ENCODE measurements around the gene KAZN.

Gene KAZN

DNA sequence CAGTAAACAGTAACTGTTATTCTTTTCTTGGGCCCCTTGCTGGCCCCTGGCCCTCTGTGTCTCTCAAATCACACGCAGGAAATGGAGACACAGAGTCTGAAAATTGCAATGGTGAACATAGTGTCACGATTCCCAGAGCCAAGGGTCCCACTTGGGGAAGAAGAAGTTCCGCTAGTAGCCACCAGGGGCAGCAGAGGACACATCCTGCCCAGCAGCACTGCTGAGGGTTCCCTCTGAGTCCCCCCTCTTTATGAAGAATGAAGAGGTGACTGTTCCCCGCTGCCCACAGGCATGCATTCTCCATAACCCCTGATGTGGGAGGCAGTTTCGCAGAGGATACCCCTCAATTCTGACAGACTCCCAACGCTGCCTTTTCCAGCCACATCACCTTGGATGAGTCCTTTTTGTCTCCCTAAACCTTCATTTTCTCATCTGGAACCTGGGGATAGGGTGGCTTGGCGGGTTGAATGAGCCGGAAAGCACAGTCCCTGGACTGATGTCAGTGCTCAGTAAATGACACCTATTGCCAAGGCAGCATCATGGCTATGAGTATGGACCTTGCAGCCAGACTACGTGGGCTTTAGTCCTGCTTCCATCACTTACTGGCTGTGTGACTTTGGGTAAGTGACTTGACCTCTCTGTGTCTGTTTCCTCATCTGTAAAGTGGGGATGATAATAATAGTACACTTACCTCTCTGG is 317.0 kb downstream of the KAZN start:
- DNase-seq (ENCODE audit: low spot score), result peak; percentile 25

DNA sequence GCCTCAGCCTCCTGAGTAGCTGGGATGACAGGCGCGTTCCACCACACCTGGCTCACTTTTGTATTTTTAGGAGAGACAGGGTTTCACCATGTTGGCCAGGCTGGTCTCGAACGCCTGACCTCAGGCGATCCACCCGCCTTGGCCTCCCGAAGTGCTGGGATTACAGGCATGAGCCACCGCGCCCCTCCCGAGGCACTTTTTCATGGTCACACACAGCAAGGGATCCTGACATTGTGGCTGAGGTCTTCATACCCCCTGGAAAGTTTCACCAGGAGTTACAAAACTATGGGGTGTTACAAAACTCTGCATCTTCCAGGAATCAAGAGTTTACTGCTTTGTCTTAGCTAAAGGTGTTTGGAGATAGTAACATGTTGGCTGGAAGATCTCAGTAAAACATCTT is 320.8 kb downstream of the KAZN start:
- no peak for DNase-seq (ENCODE audit: low spot score)

DNA sequence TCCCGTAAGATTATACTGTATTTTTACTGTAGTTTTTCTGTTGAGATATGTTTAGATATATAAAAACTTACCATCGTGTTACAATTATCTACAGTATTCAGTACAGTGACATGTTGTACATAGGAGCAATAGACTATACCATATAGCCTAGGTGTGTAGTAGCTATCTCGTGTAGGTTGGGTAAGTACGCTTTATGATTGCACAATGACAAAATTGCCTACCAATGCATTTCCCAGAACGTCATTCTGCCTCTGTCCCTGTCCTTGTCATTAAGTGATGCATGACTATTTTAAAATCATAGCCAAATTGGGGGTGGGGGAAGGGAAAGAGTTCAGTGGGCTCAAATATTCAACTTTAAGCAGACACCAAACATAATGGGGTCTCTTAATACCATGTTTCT is 321.3 kb downstream of the KAZN start:
- no peak for DNase-seq (ENCODE audit: low spot score)

DNA sequence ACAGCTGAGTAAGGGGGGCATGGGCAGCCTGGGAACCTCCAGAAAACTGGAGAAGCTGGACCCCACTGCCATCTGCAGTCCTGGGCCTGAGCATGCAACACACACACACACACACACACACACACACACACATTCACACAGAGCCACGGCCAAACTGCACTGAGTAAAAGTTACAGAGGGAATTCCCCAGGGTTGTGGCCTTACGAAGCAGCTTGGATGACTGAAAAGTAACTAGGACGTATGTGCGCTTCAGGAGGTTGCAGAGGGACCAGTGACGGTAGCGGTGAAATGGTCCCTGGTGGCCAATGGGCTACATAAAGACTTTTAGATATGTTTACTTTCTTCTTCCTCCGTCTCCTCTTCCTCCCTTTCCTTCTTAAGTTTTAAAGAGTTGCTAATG is 322.6 kb downstream of the KAZN start:
- no peak for DNase-seq (ENCODE audit: low spot score)

DNA sequence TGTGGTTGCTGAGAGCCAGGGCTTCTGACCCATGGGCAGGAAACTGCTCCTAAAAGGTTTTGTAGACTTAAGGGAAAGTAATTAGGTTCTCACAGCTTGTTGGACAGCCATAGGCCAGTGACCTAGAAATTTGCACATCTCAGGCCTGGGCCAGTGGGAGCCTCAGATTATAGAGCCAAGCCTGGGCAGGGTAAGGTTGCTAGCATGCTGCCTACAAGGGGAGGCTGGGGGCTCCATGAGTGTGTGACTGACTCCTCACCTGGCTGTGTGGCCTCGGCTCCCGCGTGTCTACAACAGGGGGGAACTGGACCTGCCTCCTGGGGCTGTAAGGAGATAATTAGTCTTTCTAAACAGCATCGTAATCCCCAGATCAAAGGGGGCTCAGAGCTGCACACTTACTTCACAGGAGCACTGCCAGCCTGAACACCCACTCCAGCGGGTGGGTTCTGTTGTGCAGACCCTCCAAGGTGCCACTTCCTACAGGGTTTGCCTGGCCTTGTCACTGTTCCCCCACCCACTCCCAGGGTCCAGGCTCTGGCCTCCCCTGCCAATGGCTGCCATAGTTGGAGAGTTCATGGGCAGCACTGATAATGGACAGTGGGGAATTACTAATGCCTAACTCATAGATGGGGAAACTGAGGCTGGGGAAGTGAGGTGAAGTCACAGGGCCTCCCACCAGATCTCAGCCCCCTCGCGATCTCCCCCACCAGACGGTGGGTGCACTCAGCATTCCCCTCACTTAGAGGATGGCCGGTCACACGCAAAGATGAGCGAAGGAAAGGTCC is 324.6 kb downstream of the KAZN start:
- DNase-seq (ENCODE audit: low spot score), result no peak

DNA sequence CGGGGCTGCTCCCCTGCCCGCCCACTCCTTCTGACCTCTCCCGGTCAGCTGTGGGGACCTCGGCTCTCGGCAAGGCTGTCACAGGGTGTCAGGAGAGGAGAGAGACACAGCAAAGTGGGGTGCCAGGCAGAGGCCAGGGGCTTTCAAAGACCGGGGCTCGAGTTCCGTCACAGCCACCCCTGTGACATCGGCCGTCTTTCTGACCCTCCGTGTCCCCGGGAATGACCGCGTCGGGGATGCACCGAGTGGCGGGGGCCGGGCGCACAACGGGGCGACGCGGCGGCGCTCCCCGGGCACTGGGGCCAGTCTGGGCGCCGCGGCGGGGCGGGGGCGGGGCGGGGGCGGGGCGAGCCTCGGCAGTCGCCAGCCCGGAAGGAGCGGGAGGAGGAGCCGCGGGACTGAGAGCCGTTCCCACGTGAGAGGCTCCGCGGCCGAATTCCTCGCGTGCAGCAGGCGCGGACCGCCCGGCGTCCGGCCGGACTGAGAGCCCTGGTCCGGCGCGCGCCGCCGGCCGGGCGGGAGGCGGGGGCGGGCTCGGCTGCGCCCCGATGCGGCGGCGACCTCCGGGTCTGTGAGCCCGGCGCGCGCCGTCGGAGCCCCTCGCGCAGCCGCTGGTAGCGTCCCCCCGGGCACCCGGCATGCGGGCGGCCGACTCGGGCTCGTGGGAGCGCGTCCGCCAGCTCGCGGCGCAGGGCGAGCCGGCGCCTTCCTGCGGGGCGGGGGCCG is 325.4 kb downstream of the KAZN start:
- DNase-seq (ENCODE audit: low spot score), result peak; percentile 26

DNA sequence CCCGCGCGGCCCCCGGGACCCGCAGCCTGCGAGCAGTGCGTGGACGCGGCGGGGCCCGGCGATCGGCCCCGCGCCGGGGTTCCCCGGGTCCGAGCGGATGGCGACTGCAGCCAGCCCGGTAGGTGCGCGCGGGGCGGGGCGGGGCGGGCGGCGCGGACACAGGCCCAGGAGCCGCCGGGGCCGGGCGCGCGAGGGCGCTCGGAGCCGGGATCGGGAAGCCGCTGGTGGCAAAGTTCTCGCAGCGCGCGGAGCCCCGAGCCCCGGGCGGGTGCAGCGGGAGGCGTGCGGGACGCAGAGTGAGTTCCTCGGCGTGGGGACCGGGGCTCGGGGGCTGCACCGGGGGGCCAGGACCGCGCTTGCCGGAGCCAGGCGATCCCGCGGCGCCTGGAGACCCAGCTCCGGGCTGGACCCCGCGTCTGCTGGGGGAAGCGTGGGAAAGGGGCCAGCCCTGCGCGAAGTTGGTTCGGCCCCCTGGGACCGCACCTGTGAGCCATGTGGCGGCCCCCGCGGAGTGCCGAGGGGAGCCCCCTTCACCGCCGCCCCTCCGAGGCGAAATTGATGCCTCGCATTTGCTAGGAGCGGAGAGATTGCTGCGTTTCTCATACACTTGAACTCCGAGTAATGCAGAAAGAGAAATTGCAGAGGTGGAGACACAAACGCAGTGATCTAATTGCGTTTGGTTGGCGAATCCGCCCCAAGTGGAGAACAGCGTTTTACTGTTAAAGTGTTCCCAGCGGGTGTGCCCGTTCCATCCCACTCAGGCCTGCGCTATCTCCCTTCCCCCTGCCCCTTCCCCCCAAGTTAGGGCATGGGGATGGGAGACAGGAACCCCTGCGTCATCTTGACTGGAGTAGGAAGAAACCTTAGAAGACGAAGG is 326.2 kb downstream of the KAZN start:
- DNase-seq (ENCODE audit: low spot score), result no peak

DNA sequence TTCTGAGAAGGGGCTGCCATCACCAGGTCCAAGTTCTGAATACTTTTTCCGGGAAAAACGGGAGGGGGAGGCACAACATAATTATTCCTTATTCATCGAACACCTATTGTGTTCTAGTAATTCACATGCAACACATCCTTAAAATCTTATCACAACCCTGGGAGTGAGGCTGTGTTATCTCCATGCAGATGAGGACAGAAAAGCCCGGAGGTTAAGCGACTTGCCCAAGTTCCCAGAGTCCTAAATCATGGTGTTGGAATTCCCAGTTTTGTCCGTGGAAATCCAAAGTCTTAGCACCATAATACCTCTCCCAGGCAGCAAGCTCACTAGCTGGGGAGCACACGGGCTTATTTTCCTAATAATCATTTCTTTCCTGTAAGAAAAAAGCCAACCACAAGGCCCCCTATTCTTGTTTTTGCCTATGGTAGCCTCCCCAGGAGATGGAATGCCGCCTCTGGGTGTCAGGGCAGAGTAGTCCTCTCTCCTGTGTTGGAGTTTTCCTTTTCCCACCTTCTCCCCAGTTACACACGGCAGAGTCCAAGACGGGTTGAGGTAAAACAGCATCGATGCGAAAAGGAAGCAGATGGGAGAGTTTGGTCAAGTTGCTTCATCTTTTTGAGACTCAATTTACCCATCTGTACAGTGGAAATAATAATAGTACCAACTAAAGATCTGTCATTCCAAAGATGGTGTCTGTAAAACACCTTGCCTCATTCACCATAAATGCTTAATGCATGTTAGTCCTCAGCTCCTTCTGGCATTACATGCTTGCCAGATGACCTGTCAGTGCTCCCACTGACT is 327.1 kb downstream of the KAZN start:
- DNase-seq (ENCODE audit: low spot score), result no peak

DNA sequence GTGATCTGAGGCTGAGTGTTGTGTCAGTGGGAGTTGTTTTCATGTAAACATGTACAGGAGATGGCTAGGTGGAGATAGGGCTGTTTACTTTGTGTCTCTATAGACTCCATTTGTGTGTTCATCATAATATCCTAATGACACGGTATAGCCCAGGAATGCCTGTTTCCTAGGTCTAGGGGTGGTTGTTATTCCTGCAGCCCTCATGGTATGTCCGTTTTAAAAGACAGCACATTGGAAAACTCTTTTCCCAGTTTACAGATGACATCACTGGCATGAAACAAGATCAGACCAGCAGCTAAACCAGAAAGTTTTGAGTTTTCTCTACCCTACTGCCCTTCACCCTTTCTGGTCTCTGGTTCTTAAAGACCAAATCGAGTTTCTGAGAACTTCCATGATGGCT is 327.7 kb downstream of the KAZN start:
- DNase-seq (ENCODE audit: low spot score), result no peak

DNA sequence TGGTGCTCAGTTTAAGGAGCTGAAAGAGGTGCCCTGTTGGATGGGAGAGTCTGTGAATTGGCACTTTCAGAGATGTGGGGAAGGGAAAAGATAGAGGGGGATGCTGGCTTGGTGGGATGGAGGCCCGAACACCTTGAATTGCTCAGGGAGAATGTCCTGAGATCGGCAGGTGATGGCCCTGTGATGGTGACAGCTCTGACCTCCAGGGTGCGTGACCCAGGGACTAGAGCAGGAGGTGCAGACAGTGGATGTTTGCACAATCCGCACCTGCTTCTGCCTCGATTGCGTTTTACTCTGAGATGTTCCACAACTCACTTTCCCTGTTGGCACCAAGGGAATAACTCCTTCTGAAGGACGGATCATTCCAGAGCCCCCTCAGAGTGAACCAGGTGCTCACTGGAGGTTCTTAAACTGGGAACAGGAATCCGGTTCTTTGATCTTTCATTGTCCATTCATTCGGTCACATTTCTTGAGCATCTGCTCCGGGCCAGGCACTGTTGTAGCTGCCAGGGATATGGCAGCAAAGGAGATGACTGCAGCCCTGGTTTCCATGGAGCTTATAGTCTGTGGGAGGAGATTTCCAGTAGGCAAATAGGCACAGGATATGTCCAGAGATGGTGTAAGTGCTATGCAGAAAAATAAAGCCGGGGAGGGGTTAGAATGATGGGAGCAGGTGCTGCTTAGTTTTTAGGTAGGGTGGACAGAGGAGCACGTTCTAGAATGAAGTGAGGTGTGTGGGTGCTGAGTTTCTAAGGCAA is 328.5 kb downstream of the KAZN start:
- no peak for DNase-seq (ENCODE audit: low spot score)

DNA sequence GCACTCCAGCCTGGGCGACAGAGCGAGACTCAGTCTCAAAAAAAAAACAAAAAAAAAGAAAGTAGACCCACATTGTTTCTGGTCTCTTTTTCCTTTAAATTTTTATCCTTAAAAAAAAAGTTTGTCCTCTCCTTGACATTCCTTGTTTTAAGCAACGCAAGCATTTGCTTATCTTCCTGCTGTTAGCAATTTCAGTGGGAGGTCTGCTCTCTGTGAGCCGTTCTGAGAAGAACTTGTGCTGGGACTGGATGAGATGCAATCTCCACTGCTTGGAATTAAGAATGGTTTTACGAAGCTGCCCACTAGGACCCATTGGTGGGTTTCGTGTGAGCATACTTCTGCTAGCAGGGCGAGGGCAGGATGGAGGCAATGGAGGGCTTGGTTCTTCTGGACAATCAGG is 329.9 kb downstream of the KAZN start:
- DNase-seq (ENCODE audit: low spot score), result no peak

DNA sequence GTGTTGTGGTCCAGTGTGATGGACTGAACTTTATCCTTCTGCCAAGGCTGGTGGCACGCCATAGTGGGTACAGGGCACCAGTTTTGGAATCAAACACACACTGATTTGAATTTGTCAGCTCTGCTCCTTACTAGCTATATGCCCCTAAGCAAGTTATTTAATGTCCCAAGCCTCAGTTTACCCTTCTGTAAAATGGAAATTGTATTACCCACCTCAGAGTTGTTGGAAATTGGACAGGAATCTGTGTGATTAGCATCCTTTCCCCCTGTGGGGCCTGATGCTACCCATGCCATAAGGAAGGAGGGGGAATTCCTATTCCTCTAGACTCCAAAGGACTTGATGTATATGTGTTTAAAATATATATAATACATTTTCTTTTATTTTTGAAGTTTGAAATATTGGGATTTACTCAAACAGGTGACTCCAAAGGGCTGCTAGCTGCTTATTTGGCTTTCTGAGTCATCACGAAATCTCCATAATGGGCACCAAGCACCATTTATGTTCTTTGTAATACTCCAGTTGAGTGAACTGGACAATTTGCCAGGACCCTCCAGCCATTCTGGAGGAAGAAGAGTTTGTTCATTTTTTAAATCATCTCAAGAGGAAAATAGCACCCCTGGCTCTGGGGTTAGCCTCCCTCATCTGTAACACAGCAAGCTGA is 330.5 kb downstream of the KAZN start:
- no peak for DNase-seq (ENCODE audit: low spot score)

DNA sequence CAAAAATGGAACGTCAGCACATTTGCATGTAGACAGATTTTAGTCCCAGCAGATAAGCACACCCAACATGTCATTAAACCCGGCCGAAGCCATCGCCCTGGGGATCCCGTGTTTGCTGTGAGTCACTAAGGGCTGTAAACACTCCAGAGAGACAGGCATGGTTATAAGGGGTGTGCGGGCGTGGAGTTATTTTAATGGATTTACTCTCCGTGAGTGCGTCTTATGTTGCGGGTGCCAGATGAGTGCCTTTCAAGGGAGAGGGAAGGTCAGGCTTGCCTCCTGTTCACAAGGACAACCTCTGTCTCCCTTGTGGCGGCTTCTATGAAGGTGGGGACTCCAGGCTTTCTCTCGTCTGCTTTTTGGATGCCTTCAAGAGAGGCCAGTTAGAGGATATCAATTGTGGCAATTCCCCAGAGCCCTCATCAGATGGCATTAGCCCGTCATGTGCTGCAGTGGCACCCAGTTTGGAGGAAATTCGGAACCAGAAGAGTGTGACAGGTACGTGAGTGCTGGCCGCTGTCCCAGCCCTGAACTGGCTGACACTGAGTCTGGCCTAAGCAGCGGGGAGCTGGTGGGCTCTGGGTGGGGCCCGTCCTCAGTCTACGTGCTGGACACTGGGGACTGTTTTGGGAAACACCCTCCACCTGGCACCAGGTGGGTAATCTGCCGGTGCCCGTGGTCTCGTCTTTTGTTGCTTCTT is 331.2 kb downstream of the KAZN start:
- DNase-seq (ENCODE audit: low spot score), result no peak

DNA sequence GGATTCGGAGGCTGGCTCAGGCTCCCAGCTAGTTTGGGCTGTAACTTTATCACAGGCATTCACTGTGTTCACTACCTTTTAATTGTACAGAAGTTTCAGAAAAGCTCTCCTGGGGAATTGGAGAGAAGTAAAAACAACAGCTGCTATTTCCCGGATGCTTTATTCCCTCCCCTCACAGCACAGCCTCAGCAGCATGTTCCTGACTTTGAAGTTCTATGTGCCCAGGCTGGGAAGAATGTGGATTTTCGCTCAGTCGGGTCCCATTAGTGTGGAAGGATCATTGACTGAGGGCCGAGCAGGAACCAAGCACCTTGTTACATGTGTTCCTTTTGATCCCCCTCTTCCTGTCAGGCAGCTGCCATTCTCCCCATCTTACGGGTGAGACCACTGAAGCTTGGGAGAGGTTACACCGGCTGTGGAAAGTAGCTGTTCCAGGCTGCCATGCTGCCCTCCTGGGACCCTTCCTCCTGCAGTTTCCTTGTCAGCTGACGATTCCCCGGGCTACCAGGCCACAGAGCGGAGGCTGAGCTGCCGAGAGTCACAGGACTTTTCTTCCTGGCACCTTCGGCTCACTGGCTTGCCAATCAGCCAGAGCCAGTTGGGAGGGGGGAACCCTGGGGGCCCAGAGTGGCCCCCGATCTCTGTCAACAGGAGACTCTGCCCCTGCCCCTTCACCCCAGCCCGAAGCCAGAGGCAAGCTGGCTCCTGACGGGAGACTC is 331.9 kb downstream of the KAZN start:
- no peak for DNase-seq (ENCODE audit: low spot score)

DNA sequence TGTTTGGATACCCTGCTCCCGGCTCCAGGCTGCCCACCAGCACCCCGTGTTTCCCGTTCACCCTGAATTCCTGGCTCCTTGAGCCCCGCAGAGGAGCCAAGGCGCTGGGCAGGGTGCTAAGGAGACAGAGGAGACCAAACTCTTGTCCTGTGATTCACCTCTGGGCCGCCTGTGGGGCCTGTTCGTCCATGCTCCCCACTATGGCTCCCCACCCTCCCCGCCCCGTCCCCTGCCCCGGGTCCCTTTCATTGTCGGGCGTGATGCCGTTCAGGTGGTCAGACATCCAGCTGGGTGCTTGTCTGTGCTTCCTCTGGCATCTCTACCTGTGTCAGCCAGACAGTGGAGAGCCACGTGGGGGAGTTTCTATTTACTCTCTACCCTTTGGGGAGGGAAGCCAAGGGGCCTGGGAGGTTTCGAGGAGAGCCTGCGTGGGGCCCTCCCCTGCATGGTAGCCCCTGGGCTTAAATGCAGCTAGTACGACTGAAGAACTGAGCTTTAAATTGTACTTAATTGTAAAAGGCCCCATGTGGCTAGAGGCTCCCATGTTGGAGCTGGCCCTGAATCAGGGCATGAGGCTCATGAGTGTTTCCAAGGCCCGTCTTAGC is 333.7 kb downstream of the KAZN start:
- DNase-seq (ENCODE audit: low spot score), result no peak

DNA sequence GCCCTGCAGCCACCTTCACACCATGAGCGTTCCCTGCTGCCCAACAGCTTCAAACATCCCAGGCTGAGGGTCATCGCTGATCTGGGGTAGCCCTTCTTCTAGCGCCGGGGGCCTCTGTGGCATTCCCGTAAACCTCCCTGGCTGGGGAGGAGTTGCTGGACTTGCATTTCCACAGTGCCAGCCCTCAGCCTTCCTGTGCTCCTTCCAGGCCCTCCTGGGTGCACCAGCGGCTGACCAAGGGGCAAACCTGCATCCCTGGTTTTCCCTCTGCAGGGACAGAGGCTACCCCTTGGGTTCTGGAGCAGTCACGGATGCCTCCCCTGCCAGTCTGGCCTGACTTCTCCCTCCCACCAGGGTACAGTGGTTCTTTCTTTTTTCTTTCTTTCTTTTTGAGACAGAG is 336.4 kb downstream of the KAZN start:
- no peak for DNase-seq (ENCODE audit: low spot score)

DNA sequence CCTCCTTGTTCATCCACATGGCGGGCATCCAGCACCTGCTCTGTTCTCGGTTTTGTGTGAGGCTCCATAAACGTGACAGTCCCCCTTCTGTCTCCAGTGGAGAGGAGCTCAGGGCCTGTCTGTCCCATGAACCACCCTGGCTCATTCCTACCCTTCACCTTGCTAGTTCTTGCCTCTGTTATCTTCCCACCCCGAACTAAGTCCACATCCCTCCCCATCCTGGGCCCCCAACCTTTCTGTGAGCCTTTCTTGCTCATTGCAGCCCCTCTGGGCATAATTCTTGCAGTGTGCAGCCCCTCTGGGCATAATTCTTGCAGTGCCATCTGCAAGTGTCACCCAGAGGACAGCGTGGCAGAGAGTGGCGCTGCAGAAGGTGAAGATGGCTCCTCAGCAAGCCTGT is 338.3 kb downstream of the KAZN start:
- no peak for DNase-seq (ENCODE audit: low spot score)

DNA sequence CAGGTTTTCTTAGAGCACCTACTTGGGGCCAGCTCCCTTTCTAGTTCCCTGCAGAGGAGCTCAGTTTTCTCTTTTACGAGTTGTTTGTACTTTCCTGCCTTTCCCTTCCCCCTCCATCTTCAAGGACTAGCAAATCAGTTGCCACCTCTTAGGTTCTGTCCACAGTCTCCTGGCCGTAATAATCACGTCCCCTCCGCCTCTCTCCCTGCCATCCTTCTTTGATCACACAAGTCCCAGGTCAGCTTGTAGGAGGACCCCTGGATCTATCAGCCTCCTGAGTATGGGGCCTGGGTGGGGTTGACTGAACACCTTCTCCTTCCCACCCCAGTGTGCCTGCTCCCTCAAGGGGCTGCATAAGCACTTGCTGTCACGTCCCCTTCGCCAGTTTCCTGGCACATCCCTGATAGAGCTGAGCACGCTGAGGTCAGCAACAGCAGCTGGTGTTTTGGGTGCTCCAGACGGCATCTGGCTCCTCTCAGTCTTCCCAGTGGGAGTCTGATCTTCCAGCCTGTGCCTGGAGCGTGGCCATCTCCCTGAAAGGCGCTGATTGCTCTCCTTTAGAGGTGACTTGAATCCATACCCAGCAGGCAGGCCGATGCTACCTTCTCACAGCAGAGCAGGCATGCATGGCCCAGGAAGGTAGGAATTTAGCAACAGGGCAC is 338.9 kb downstream of the KAZN start:
- DNase-seq (ENCODE audit: low spot score), result no peak
